T47D (cell line): ENCODE data around the gene CNGB1.
"Not testable (repeated sequence)": the region's sequence is repeated elsewhere in the genome, so short reads cannot be mapped to it uniquely, and the experiment has no call there.

Experiments used
- DNase-seq, 2 experiments: peaks; one replicate each; pipeline versions ENCODE4 v3.0.0 to v3.0.0-alpha.2; 2011 to 2012; ENCODE audit warnings: low read depth in 1 of 2, low spot score in 1 of 2
- JUND ChIP-seq: IDR thresholded peaks from 2 replicates; pipeline ENCODE4 v1.6.1; 2012; ENCODE audit warnings: low read depth
- in situ Hi-C: cut with HindIII; loops from 2 replicates; pipeline ENCODE4 v1.10.0; 2016; ENCODE audit warnings: low sequenced_read_pairs, low pct_unique_long_range_greater_than_20kb

The CNGB1 gene

DNA sequence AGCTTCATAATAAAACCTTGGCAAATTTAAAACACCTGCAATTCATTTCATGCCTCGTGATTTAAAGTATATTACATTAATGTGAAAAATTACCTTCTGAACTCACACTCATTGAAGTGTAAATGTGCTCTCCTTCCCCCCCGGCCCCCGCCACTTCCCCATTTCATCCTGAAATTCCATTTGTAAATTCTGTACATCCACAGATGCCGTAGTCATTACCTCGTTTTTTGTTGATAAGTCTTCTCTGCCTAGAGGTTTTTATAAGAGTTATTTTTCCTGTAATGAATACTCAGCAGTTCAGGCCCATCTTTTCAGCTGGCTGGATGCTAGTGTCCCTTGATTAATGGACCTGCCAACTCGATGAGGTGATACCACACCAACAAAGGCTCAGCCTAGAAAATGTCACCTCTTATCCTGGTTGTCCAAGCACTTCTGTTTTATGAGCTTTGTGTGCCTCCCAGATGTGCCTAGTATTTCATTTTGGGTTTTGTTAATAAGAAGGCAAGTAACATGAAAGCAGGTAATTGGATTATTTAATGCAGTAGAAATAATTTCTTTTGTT, 103.8 kb downstream of the CNGB1 start:
- no peak for DNase-seq
- in situ Hi-C loops = no loop called here
- no peak for TF ChIP-seq JUND

DNA sequence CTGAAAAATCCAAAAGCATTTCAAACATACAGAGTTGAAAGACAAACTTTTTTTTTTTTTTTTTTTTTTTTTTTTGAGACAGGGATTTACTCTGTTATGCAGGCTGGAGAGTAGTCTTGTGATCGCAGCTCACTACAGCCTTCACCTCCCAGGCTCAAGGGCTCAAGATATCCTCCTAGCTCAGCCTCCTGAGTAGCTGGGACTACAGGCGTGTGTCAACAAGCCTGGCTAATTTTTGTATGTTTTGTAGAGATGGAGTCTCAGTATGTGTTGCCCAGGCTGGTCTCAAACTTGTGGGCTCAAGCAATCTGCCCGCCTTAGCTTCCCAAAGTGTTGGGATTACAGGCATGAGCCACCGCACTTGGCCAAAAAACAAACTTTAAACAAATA, 104.4 kb downstream of the CNGB1 start:
- no peak for DNase-seq
- in situ Hi-C loops = no loop called here
- TF ChIP-seq JUND = no peak

DNA sequence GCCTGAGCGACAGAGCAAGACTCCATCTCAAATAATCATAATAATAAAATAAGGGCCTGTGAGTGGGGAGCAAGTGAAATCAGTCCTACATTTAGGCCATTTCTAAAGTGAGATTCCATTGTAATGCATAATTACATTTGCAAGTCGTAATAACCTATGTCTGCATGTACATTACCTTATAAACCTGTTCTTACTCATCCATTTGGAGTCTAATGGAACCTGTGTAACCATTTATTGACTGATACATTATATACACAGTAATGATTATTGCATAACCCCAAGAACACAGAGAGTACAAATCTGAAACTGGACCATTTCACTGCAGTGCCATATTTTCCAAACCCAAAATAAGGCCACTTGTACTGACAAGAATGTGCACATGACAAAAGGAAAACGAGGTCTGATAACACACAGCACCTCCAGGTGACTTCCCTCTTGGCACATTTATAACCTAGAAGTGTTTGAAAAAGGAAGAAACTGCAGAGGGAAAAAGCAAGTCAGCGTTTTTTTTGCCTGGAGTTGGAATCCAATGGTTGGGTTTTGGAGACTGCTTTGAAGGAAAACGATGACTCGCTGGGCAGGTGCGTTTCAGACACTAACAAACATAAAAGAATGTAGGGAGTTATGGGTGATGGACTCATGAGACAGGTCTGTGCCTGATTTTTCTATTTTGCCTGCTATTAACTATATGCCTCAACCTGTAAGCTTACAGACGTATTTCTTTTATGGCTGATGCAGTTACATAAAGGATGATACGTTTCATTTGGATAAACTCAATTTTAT, 105.0 kb downstream of the CNGB1 start:
- in situ Hi-C loops = no loop called here
- no peak for TF ChIP-seq JUND
- DNase-seq = no peak

- peak; percentile 38 to 77 for DNase-seq
- no peak for TF ChIP-seq JUND
- in situ Hi-C loops = no loop called here
Measured at GRCh38 chr16:57863434-57864160, 107.3 kb downstream of the CNGB1 start.

- no peak for TF ChIP-seq JUND
- no peak for DNase-seq
- in situ Hi-C loops = no loop called here
Measured at GRCh38 chr16:57862698-57863433, 108.1 kb downstream of the CNGB1 start.

DNA sequence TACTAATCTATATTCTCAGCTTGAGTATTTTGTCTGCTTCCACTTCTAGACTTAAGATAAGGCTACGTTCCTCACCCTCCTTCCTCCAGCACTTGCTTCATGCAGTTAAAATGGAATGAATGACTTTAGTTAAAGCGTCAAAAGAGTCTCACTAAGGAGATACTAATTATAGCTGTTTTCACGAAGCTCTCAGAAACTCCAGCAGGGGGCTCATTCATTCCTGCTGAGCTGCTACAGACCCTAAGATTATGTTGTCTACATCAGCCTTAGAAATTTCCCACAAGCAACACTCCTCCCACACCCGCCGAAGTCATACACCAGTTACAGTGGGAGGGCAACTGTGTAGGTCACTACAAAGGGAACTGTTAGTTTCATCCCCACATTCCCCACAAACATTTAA, 111.6 kb downstream of the CNGB1 start:
- DNase-seq = peak in 1 of 2 experiments; percentile 18
- in situ Hi-C loops = no loop called here
- no peak for TF ChIP-seq JUND

GRCh38 chr16:57858635-57859034, 112.3 kb downstream of the CNGB1 start:
- in situ Hi-C loops = no loop called here
- DNase-seq = no peak
- no peak for TF ChIP-seq JUND

- in situ Hi-C loops, DNase-seq: not testable (repeated sequence)
Measured at GRCh38 chr16:57857991-57858390, 112.9 kb downstream of the CNGB1 start.

GRCh38 chr16:57855188-57855587, 115.7 kb downstream of the CNGB1 start:
- in situ Hi-C loops = no loop called here
- no peak for DNase-seq
- no peak for TF ChIP-seq JUND

GRCh38 chr16:57852189-57852588, 118.7 kb downstream of the CNGB1 start:
- TF ChIP-seq JUND = no peak
- DNase-seq = no peak
- in situ Hi-C loops = no loop called here

- in situ Hi-C loops = no loop called here
- DNase-seq = no peak
- no peak for TF ChIP-seq JUND
Measured at GRCh38 chr16:57848181-57848580, 122.7 kb downstream of the CNGB1 start.

- in situ Hi-C loops, DNase-seq: not testable (repeated sequence)
Measured at GRCh38 chr16:57846931-57847330, 124.0 kb downstream of the CNGB1 start.
